ENCODE results near the gene LRP2. TPM values are rescaled to one million over a fixed set of nuclear protein-coding genes. Genes with fewer than 3 reads are reported as not detected.

Gene LRP2
- total and polyA plus RNA-seq, 10 of the 15 experiments (the other 5 are each of a cell fraction or from before 2014, with no cell fraction given): 0.01 to 0.19 (median 0.06) TPM; not detected in 5

GRCh38 chr2:169193618-169194017, 168.7 kb downstream of the LRP2 start (continued):
- TF ChIP-seq ZNF687 (IDR thresholded peaks at IDR 0.05): no peak
- TF ChIP-seq PAX5 (IDR thresholded peaks at IDR 0.05; ENCODE audit: borderline replicate concordance, low read depth, low read length): no peak
- TF ChIP-seq YBX1 (IDR thresholded peaks at IDR 0.05): no peak
- no peak for TF ChIP-seq MAX (IDR thresholded peaks at IDR 0.05; ENCODE audit: low read depth, low read length)
- TF ChIP-seq ETV6 (conservative IDR thresholded peaks at IDR 0.05 in 1 of 2, IDR thresholded peaks at IDR 0.05 in 1 of 2; ENCODE audit: borderline replicate concordance in 1 of 2, low read depth in 1 of 2): no peak
- TF ChIP-seq BCL3 (IDR thresholded peaks at IDR 0.05; ENCODE audit: borderline replicate concordance, insufficient read depth, low read depth, low read length, poor library complexity, severe bottlenecking): no peak
- no peak for TF ChIP-seq RBBP5 (conservative IDR thresholded peaks at IDR 0.05)
- TF ChIP-seq USF1 (IDR thresholded peaks at IDR 0.05; ENCODE audit: borderline replicate concordance, extremely low read length, insufficient read depth, low read depth, low read length): no peak
- TF ChIP-seq BCL11A (IDR thresholded peaks at IDR 0.05; ENCODE audit: low read depth, low read length): no peak
- no peak for TF ChIP-seq GABPA (IDR thresholded peaks at IDR 0.05; ENCODE audit: low read depth)
- no peak for TF ChIP-seq IKZF2 (IDR thresholded peaks at IDR 0.05)

Data from GM12878 (cell line).